Measurements from ENCODE around the gene ADGRE2.
"Not testable (repeated sequence)": the region's sequence is repeated elsewhere in the genome, so short reads cannot be mapped to it uniquely, and the experiment has no call there.

GRCh38 chr19:14773722-14774121, 4.6 kb downstream of the ADGRE2 start:
- TF ChIP-seq, protein P1, sequence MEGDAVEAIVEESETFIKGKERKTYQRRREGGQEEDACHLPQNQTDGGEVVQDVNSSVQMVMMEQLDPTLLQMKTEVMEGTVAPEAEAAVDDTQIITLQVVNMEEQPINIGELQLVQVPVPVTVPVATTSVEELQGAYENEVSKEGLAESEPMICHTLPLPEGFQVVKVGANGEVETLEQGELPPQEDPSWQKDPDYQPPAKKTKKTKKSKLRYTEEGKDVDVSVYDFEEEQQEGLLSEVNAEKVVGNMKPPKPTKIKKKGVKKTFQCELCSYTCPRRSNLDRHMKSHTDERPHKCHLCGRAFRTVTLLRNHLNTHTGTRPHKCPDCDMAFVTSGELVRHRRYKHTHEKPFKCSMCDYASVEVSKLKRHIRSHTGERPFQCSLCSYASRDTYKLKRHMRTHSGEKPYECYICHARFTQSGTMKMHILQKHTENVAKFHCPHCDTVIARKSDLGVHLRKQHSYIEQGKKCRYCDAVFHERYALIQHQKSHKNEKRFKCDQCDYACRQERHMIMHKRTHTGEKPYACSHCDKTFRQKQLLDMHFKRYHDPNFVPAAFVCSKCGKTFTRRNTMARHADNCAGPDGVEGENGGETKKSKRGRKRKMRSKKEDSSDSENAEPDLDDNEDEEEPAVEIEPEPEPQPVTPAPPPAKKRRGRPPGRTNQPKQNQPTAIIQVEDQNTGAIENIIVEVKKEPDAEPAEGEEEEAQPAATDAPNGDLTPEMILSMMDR (conservative IDR thresholded peaks at IDR 0.05 in 1 of 2, IDR thresholded peaks at IDR 0.05 in 1 of 2; ENCODE audit: extremely low read depth in 1 of 2, insufficient read depth in 1 of 2, low read depth in 1 of 2, low read length in 2 of 2): not testable (repeated sequence)
- not testable (repeated sequence) for TF ChIP-seq EZH2 (IDR thresholded peaks at IDR 0.05; ENCODE audit: borderline replicate concordance, low read length)
